ENCODE measurements around the gene ACTR1B. TPM values are rescaled to one million over a fixed set of nuclear protein-coding genes. Genes with fewer than 3 reads are reported as not detected.

ACTR1B gene
- total RNA-seq, 4 donors from 2014 or later: 62.3 to 95.6 (median 88.4) TPM

GRCh38 chr2:97657986-97658690 lies 5.7 kb downstream of the ACTR1B start:
- no peak overlapping the region for H3K27ac ChIP-seq
- H3K36me3 ChIP-seq: peaks cover 0 to 74% of the 10 kb centered on the region in 2 donors
- no peak for TF ChIP-seq POLR2A (IDR thresholded peaks at IDR 0.05)
- no peak for TF ChIP-seq EP300 (IDR thresholded peaks at IDR 0.05)

GRCh38 chr2:97656905-97657587 lies 6.8 kb downstream of the ACTR1B start:
- no peak overlapping the region for H3K27ac ChIP-seq
- no peak overlapping the region for H3K4me3 ChIP-seq
- no peak for TF ChIP-seq POLR2AphosphoS5 (IDR thresholded peaks at IDR 0.05)
- TF ChIP-seq, protein P1, sequence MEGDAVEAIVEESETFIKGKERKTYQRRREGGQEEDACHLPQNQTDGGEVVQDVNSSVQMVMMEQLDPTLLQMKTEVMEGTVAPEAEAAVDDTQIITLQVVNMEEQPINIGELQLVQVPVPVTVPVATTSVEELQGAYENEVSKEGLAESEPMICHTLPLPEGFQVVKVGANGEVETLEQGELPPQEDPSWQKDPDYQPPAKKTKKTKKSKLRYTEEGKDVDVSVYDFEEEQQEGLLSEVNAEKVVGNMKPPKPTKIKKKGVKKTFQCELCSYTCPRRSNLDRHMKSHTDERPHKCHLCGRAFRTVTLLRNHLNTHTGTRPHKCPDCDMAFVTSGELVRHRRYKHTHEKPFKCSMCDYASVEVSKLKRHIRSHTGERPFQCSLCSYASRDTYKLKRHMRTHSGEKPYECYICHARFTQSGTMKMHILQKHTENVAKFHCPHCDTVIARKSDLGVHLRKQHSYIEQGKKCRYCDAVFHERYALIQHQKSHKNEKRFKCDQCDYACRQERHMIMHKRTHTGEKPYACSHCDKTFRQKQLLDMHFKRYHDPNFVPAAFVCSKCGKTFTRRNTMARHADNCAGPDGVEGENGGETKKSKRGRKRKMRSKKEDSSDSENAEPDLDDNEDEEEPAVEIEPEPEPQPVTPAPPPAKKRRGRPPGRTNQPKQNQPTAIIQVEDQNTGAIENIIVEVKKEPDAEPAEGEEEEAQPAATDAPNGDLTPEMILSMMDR (IDR thresholded peaks at IDR 0.05): no peak
- TF ChIP-seq EP300 (IDR thresholded peaks at IDR 0.05): no peak
- no peak for TF ChIP-seq POLR2A (IDR thresholded peaks at IDR 0.05)
- no peak for ATAC-seq
- H3K27me3 ChIP-seq: no peaks in the 10 kb centered on the region
- WGBS, 2 donors (ENCODE audit: low coverage in 1 of 2): 100% methylated on average over 2 of the region's 15 CpGs
- H3K36me3 ChIP-seq: peaks cover 0 to 74% of the 10 kb centered on the region in 2 donors
- peaks cover 0 to 13% (median 0%) of the 10 kb centered on the region in 3 donors for H3K9me3 ChIP-seq
- H3K4me1 ChIP-seq: peaks cover 0 to 22% (median 15%) of the 10 kb centered on the region in 3 donors

More at GRCh38 chr2:97657986-97658690, 5.7 kb downstream of the ACTR1B start:
- Histone ChIP-seq H3K4me1 (peaks cover 0 to 33% (median 22%) of the 10 kb centered on the region in 3 donors), H3K9me3 (peaks cover 0 to 13% (median 0%) of the 10 kb centered on the region in 3 donors), H3K27me3 (no peaks in the 10 kb centered on the region), H3K4me3 (no peak overlapping the region)
- WGBS, 2 donors (ENCODE audit: low coverage in 1 of 2): 89 to 100% methylated on average over 9 to 20 of the region's 37 CpGs
- no peak for ATAC-seq

- no peaks in the 10 kb centered on the region for H3K27me3 ChIP-seq
- TF ChIP-seq EP300 (IDR thresholded peaks at IDR 0.05) (no peak), POLR2AphosphoS5 (IDR thresholded peaks at IDR 0.05) (no peak), POLR2A (IDR thresholded peaks at IDR 0.05) (no peak)
- TF ChIP-seq, protein P1 (IDR thresholded peaks at IDR 0.05): no peak
- ATAC-seq: no peak
- peaks cover 0 to 14% (median 7%) of the 10 kb centered on the region in 3 donors for H3K4me1 ChIP-seq
- H3K27ac ChIP-seq: no peak overlapping the region
- WGBS, 2 donors (ENCODE audit: low coverage in 1 of 2): 88 to 97% methylated on average over 3 of the region's 7 CpGs
- no peak overlapping the region for H3K4me3 ChIP-seq
- peaks cover 0 to 75% of the 10 kb centered on the region in 2 donors for H3K36me3 ChIP-seq
- H3K9me3 ChIP-seq: peaks cover 0 to 13% (median 0%) of the 10 kb centered on the region in 3 donors
These were observed 7.6 kb downstream of the ACTR1B start for GRCh38 chr2:97656129-97656755.

- no peak for TF ChIP-seq EP300 (IDR thresholded peaks at IDR 0.05)
- TF ChIP-seq, protein P1 (IDR thresholded peaks at IDR 0.05): no peak
- no peak for TF ChIP-seq POLR2AphosphoS5 (IDR thresholded peaks at IDR 0.05)
- no peak for TF ChIP-seq POLR2A (IDR thresholded peaks at IDR 0.05)
- Histone ChIP-seq H3K9me3 (peaks cover 0 to 13% (median 0%) of the 10 kb centered on the region in 3 donors), H3K27ac (no peak overlapping the region), H3K4me1 (no peaks in the 10 kb centered on the region), H3K4me3 (no peak overlapping the region), H3K27me3 (no peaks in the 10 kb centered on the region), H3K36me3 (peaks cover 0 to 79% of the 10 kb centered on the region in 2 donors)
- 94 to 100% methylated on average over 1 to 2 of the region's 2 CpGs for WGBS, 2 donors (ENCODE audit: low coverage in 1 of 2)
- ATAC-seq: no peak
These were observed 9.1 kb downstream of the ACTR1B start for GRCh38 chr2:97654791-97655190.

DNA sequence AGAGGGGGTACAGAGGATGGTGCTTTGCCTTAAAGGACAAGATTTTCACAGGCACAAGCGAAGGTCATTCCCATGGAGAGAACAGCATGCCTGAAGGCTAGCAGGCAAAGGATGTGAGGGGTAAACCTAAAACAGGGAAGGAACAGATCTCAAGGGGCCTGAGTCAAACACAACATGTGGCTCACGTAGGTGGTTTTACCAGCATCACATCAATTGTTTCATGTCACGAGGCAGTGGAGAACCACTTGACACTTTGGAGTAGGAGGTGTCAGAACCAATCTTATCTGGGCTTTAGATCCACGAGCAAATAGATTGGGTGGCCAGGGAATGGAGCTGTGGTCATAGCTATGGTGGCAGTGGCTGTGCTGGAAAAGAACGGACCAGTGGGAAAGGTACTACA lies 9.5 kb downstream of the ACTR1B start:
- Histone ChIP-seq H3K4me3 (no peak overlapping the region), H3K36me3 (peaks cover 0 to 79% of the 10 kb centered on the region in 2 donors), H3K4me1 (no peaks in the 10 kb centered on the region), H3K27me3 (no peaks in the 10 kb centered on the region), H3K9me3 (peaks cover 0 to 13% (median 0%) of the 10 kb centered on the region in 3 donors), H3K27ac (no peak overlapping the region)
- ATAC-seq: no peak
- 87 to 91% methylated on average over 4 to 5 of the region's 5 CpGs for WGBS, 2 donors (ENCODE audit: low coverage in 1 of 2)
- TF ChIP-seq, protein P1 (IDR thresholded peaks at IDR 0.05): no peak
- TF ChIP-seq EP300 (IDR thresholded peaks at IDR 0.05): no peak
- TF ChIP-seq POLR2AphosphoS5 (IDR thresholded peaks at IDR 0.05): no peak
- no peak for TF ChIP-seq POLR2A (IDR thresholded peaks at IDR 0.05)

Measured in gastroesophageal sphincter (tissue), 4 donors.